Fibroblast of skin of right quadriceps (primary cell): Measurements from ENCODE around the gene GAL3ST2.
"Not testable (repeated sequence)": the region's sequence is repeated elsewhere in the genome, so short reads cannot be mapped to it uniquely, and the experiment has no call there.

Source experiments
- DNase-seq: peaks from one replicate; pipeline ENCODE4 v3.0.0-alpha.2; 2013

Gene GAL3ST2

DNA sequence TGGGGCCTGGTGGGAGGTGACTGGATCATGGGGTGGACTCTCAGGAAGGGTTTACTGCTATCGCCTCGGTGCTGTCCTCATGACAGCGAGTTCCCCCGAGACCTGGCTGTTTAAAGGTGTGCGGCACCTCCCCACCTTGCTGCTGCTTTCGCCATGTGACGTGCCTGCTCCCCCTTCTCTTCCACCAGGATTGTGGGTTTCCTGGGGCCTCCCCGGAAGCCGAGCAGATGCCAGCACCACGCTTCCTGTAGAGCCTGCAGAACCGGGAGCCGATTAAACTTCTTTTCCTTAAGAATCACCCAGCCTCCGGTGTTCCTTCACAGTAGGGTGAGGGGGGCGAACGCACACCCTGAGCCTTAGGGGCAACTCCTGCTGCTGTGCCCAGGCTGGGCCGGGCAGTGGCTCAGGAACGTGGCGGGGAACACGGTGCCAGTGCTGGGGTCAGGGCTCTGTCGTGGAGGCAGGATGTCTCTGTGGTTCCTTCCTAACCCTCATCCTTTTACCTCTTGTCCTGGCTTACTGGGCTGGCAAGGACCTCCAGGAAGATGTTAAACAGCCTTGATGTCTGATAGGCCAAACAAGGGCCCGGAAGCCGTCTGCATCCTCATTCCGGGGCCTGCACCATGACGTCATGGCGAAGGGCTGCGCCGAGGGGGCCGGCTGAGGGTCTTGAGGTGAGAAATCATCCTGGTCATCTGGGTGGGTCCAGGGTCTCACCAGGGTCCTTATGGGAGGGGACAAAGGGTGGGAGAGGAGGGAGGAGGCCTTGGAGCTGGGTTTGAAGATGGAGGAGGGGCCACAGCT, 45.0 kb downstream of the GAL3ST2 start:
- DNase-seq, result no peak

DNA sequence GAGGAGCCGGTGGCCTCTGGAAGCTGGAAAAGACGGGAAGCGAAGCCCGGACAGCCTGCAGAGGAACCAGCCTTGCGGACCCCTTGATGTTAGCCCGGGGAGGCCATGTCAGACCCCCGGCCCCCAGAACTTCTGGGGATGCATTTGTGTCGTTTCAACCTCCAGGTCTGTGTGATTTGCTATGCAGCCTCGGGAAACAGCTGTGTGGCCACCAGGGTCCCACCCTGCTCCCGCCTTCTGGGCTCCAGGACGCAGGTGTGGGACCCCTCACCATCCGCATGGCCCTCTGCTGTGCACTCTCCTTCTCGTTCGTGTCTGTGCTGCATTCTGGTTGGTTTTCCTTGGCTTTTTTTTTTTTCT, 45.6 kb downstream of the GAL3ST2 start:
- DNase-seq, result no peak

- not testable (repeated sequence) for DNase-seq
Measured at GRCh38 chr2:241823531-241824437, 47.2 kb downstream of the GAL3ST2 start.

- no peak for DNase-seq
Measured at GRCh38 chr2:241827394-241827793, 50.8 kb downstream of the GAL3ST2 start.

DNA sequence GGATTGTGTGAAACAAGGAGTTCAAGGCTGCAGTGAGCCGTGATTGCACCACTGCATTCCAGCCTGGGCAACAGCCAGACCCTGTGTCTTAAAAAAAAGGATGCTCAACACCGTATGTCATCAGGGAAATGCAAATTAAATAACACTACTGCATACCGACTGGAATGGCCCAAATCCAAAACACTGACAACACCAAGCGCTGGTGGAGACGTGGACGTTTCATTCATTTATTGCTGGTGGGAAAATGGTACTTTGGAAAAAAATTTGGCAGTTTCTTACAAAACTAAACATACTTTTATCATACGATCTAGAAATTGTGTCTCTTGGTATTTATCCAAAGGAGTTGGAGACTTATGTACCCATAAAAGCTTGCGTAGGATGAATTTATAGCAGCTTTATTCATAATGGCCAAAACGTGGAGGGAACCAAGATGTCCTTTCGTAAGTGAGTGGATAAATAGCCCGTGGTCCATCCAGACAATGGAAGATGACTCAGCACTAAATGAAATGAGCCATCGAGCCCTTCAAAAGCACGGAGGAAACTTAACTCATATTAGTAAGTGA, 56.6 kb downstream of the GAL3ST2 start:
- DNase-seq, result peak; percentile 75

- DNase-seq, result not testable (repeated sequence)
Measured at GRCh38 chr2:241833756-241834526, 57.3 kb downstream of the GAL3ST2 start.

DNA sequence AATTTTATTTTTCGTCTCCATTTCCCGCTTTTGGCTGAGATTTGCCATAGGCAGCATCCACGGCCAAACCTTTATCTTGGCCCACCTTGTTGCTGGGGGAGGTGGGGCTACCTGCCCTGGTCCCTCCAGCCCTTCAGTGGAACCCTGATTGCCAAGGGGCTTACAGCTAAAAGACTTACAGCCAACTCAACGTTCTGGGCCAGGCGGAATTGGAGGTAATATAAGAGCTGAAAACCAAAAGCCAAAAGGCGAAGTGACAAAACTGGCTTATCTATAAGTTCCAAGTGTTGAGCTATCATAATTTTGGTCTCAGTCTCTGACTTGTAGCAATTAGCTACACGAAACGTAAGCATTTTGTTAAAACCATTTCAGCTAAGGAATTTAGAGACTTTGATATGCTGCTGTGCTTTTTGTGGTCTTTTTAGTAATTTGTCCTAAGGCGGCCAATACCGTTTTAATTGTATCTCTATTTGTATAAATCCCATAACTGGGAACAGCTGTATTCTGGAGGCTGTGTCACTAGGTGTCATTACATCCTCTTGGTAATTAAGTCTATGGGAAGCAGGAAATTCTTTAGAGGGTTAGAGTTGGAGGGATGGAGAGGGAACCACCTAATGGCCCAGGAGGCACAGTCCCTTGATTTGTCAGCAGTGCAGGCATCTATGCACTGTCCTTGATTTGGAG, 58.0 kb downstream of the GAL3ST2 start:
- no peak for DNase-seq

- DNase-seq, result no peak
Measured at GRCh38 chr2:241835611-241836010, 59.0 kb downstream of the GAL3ST2 start.

GRCh38 chr2:241836292-241836691, 59.7 kb downstream of the GAL3ST2 start:
- no peak for DNase-seq

DNA sequence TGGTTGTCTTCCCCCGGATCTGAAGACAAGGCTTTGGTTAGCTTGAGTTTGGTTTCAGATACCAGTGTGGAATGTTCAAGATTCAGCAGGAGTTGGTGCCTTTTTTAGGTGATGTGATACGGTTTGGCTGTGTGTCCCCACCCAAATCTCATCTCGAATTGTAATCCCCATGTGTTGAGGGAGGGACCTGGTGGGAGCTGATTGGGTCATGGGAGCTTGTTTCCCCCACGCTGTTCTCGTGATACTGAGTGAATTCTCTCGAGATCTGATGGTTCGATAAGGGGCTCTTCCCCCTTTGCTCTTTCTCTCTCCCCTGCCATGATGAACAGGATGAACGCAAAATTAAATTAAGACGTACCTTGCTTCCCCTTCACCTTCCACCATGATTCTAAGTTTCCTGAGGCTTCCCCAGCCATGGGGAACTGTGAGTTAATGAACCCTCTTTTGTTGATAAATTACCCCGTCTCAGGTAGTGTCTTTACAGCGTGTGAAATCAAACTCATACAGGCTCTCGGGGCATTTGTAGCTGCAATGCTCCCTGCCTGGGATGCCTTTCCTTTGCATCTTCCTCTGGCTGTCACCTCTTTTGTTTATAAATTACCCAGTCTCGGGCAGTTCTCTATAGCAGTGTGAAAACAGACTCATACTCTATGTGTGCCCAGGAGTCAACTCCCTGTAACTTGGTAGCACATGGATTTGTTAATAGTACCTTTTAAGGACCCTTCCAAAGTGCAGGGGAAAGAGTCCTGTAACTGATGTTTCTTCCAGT, 60.8 kb downstream of the GAL3ST2 start:
- DNase-seq, result no peak

DNA sequence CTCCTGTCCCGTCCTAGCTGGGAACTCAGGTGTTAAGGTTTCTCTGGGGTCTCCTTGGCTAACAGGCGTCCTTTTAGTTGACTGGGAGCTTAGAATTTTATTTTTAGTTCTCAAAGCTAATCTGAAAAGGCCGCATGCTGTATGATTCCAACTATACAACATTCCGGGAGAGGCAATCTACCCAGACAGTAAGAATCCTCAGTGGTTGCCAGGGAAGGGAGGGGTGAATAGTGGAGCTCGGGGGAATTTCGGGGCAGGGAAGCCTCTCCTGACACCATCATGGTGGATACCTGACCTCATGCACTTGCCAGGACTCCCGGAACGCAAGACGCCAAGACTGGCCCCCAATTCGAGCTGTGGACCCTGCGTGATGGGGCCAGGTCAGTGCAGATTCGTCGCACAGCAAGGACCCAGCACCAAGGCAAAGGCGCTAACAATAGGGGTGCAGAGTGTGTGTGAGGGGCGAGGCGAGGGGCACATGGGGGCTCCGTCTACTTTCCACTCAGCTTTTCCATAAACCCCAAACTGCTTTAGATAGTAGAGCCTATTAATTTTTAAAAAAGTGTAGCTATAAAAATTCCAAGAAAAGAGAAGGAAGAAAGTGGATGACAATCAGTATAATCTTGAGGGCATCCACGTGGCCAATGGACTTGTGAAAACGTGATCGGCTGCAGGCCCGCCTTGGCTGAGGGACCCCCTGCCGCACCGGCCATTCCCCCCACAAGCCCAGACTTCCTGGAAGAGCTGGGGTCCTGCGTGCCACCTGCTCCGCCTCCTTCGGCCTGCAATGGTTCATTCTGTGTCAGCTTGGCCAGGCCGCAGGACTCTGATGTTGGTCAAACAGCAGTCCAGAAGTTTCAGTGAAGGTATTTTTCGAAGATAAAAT, 64.8 kb downstream of the GAL3ST2 start:
- no peak for DNase-seq

DNA sequence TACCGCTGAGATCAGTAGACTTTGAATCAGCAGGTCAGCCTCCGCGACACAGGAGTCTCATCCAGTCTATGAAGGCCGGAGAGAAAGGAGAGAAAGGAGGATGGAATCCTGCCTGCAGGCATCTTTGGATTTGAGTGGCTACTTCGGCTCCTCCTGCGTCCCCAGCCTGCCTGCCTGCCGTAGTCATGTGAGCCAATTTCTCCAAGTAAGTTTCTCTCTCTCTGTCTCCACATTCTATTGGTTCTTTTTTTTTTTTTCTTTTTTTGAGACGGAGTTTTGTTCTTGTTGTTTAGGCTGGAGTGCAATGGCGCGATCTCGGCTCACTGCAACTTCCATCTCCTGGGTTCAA, 65.4 kb downstream of the GAL3ST2 start:
- DNase-seq, result no peak

- no peak for DNase-seq
Measured at GRCh38 chr2:241842620-241843211, 66.1 kb downstream of the GAL3ST2 start.

DNA sequence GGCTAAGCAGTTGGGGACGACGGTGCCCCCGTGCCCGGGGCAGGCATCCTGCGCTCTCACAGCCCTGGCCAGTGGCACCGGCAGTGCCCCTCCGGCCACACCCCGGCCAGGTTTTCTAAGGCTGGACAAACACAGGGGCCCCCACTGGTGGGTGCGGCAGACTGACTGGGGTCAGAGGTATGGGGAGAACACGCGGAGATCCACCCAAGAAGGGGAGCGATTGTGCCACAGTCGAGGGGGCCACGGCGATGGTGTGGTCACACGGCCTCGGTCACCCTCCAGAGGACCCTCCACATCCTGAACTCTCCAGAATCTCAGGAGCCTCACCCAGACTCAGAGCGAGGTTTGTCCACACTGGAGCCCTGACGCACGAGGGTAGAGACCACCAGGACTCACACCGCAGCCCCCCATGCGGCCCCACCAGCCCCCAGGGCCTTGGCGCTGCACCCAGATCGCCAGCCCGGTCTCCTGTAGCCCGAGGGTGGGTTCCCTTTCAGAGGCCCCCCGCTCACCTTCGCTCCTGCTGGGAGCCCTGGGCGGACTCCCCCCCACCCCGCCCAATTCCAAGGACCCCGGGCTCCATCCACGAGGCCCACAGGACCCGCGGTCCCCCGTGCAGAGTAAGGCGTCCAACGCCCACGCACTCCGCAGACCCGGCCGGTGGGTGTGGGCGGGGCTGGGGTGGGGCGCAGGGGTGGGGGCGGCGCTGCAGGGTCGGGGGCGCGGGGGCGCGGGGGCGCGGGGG, 66.9 kb downstream of the GAL3ST2 start:
- DNase-seq, result no peak

DNA sequence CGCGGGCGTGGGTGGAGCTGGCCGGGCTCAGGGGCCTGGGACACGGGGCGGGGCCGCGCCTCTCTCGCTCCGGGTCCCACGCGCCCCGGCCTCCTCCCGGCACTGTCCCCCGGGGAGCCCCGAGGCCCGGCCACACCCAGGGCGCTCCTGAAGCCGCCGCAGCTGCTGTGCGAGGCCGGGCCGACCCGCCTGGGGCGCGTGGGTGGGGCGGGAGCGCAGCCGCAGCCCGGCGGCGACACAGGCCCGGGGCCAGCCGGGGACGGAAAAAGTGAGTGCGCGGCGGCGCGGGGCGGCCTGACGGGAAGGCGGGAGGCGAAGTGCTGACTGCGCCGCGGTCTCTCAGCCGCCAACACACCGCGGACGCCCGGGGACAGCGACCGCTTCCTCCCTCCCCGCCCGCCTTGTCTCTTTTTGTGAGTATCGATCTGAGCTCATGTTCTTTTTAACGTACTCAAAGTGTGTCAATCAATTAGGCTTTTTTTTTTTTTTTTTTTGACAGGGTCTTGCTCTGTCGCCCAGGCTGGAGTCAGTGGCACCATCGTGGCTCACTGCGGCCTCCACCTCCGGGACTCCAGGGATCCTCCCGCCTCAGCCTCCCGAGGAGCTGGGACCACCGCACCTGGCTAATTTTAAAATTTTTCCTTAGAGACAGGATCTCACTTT, 67.6 kb downstream of the GAL3ST2 start:
- DNase-seq, result peak; percentile 48

GRCh38 chr2:241844831-241845578, 68.4 kb downstream of the GAL3ST2 start:
- no peak for DNase-seq

GRCh38 chr2:241846406-241846805, 69.8 kb downstream of the GAL3ST2 start:
- no peak for DNase-seq
